Hepatocyte (in vitro differentiated cells): ENCODE results near the gene LCAT.

ENCODE experiments used
- EZH2 ChIP-seq: fragments of 200-600 bp; sonication (generic); IDR thresholded peaks from 2 replicates; pipeline ENCODE4 v1.6.1; 2016; ENCODE audit warnings: antibody characterized with exemption, mild to moderate bottlenecking, borderline replicate concordance
- TF ChIP-seq, protein P1 (sequence below): fragments of 200-600 bp; sonication (generic); IDR thresholded peaks from 2 replicates; pipeline ENCODE4 v1.5.1; 2016; ENCODE audit warnings: antibody characterized with exemption, mild to moderate bottlenecking; ENCODE audit not compliant: poor library complexity

DNA sequence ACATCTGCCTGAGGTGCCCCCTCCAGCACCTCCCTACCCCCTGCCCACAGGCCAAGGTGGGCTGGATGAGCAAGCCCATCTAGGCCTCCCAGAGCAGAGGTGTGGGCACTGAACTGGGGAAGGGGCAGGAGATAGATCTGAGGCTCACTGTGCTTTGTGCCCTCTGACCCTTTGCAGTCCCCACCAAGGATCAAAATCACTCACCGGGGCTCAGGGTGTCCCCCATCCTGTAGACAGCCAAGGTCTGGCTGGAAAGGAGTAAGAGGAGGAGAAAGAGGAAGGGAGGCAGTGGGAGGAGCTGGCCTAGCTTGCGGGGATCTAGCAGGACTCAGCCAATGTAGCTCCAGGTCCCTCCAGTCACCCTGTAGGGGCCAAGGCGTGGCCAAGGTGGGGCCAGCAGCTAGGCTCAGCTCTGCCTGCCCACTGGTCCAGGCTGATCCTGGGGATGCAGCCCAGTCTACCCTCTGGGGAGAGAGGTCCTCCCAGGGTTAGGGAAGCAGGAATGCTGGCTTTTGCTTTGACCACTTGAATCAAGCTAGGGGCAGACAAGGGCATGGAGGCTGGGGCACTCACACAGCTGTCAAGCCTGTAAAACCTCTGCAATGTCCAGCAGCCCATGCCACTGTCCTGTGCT is 22.7 kb upstream of the LCAT start:
- TF ChIP-seq, protein P1, sequence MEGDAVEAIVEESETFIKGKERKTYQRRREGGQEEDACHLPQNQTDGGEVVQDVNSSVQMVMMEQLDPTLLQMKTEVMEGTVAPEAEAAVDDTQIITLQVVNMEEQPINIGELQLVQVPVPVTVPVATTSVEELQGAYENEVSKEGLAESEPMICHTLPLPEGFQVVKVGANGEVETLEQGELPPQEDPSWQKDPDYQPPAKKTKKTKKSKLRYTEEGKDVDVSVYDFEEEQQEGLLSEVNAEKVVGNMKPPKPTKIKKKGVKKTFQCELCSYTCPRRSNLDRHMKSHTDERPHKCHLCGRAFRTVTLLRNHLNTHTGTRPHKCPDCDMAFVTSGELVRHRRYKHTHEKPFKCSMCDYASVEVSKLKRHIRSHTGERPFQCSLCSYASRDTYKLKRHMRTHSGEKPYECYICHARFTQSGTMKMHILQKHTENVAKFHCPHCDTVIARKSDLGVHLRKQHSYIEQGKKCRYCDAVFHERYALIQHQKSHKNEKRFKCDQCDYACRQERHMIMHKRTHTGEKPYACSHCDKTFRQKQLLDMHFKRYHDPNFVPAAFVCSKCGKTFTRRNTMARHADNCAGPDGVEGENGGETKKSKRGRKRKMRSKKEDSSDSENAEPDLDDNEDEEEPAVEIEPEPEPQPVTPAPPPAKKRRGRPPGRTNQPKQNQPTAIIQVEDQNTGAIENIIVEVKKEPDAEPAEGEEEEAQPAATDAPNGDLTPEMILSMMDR: no peak
- no peak for TF ChIP-seq EZH2
